GM21526 (cell line): ENCODE results near the gene IGF2BP2.
"Not testable (repeated sequence)": the region's sequence is repeated elsewhere in the genome, so short reads cannot be mapped to it uniquely, and the experiment has no call there.

Source experiments
- ATAC-seq: cut with Tn5 transposase; IDR thresholded peaks from one replicate; pipeline ENCODE4 v1.9.1; 2021; ENCODE audit warnings: moderate library complexity; ENCODE audit not compliant: unreplicated experiment, low FRiP score

IGF2BP2 gene

GRCh38 chr3:185813205-185813604, 11.6 kb downstream of the IGF2BP2 start:
- ATAC-seq, result no peak

- no peak for ATAC-seq
Measured at GRCh38 chr3:185807445-185808068, 17.3 kb downstream of the IGF2BP2 start.

GRCh38 chr3:185798831-185799110, 26.1 kb downstream of the IGF2BP2 start:
- not testable (repeated sequence) for ATAC-seq

- no peak for ATAC-seq
Measured at GRCh38 chr3:185797993-185798830, 26.6 kb downstream of the IGF2BP2 start.

GRCh38 chr3:185797108-185797881, 27.5 kb downstream of the IGF2BP2 start:
- no peak for ATAC-seq

- ATAC-seq, result no peak
Measured at GRCh38 chr3:185796431-185797107, 28.3 kb downstream of the IGF2BP2 start.

GRCh38 chr3:185793381-185793780, 31.5 kb downstream of the IGF2BP2 start:
- no peak for ATAC-seq

- ATAC-seq, result no peak
Measured at GRCh38 chr3:185792955-185793354, 31.9 kb downstream of the IGF2BP2 start.

- ATAC-seq, result no peak
Measured at GRCh38 chr3:185789891-185790830, 34.7 kb downstream of the IGF2BP2 start.

GRCh38 chr3:185789134-185789533, 35.7 kb downstream of the IGF2BP2 start:
- ATAC-seq, result no peak

GRCh38 chr3:185788292-185788691, 36.5 kb downstream of the IGF2BP2 start:
- no peak for ATAC-seq

GRCh38 chr3:185786956-185787877, 37.6 kb downstream of the IGF2BP2 start:
- ATAC-seq, result no peak

- ATAC-seq, result not testable (repeated sequence)
Measured at GRCh38 chr3:185786258-185786657, 38.6 kb downstream of the IGF2BP2 start.

GRCh38 chr3:185784317-185784716, 40.5 kb downstream of the IGF2BP2 start:
- ATAC-seq, result no peak

- ATAC-seq, result no peak
Measured at GRCh38 chr3:185781759-185782158, 43.1 kb downstream of the IGF2BP2 start.

GRCh38 chr3:185779461-185779860, 45.4 kb downstream of the IGF2BP2 start:
- no peak for ATAC-seq

GRCh38 chr3:185778821-185779220, 46.0 kb downstream of the IGF2BP2 start:
- ATAC-seq, result no peak

GRCh38 chr3:185778094-185778493, 46.7 kb downstream of the IGF2BP2 start:
- ATAC-seq, result no peak

- ATAC-seq, result no peak
Measured at GRCh38 chr3:185770109-185770508, 54.7 kb downstream of the IGF2BP2 start.
